Ishikawa (cell line): ENCODE measurements around the gene IFI27L1.

ENCODE experiments used
- CEBPB ChIP-seq: IDR thresholded peaks from 2 replicates; pipeline ENCODE4 v1.6.1; 2012
- CREB1 ChIP-seq: IDR thresholded peaks from 2 replicates; pipeline ENCODE4 v1.6.1; 2012; ENCODE audit warnings: low read depth
- EP300 ChIP-seq: IDR thresholded peaks from 2 replicates; pipeline ENCODE4 v1.6.1; 2012; ENCODE audit warnings: borderline replicate concordance
- MAX ChIP-seq: IDR thresholded peaks from 2 replicates; pipeline ENCODE4 v1.6.1; 2012
- RAD21 ChIP-seq: IDR thresholded peaks from 2 replicates; pipeline ENCODE4 v1.6.1; 2012; ENCODE audit warnings: low read depth
- REST ChIP-seq: IDR thresholded peaks from 2 replicates; pipeline ENCODE4 v1.6.1; 2012; ENCODE audit warnings: low read depth, mild to moderate bottlenecking
- TAF1 ChIP-seq: IDR thresholded peaks from 2 replicates; pipeline ENCODE4 v1.6.1; 2012; ENCODE audit warnings: low read depth, mild to moderate bottlenecking
- TEAD4 ChIP-seq: IDR thresholded peaks from 2 replicates; pipeline ENCODE4 v1.6.1; 2012
- USF1 ChIP-seq: IDR thresholded peaks from 2 replicates; pipeline ENCODE4 v1.6.1; 2012
- YY1 ChIP-seq: IDR thresholded peaks from 2 replicates; pipeline ENCODE4 v1.6.1; 2012; ENCODE audit warnings: low read depth

- TF ChIP-seq EP300 (no peak), REST (no peak), CEBPB (no peak), YY1 (no peak), CREB1 (no peak), TEAD4 (no peak), TAF1 (no peak), USF1 (no peak), RAD21 (no peak), MAX (no peak)
These were observed 28.8 kb downstream of the IFI27L1 start for GRCh38 chr14:94109915-94110250.
